MCF 10A (cell line): Measurements from ENCODE around the gene TAS2R8. TPM values are rescaled to one million over a fixed set of nuclear protein-coding genes. Genes with fewer than 3 reads are reported as not detected.

Experiments
- BruUV-seq: library from RNA; stranded (reverse); fragments of 400-500 nt; replicated peaks from 2 replicates; lab custom pipeline; 2021; lab: Mats Ljungman, UMichigan
- CTCF ChIA-PET: fragments of 300-600 bp; sonication (Branson Sonifier 250); formaldehyde crosslinking; extraction: SDS; loops from one replicate; lab custom pipeline; 2021; ENCODE audit warnings: antibody characterized with exemption, inconsistent platforms; lab: Yijun Ruan, JAX
- POLR2A ChIA-PET: fragments of 300-600, 350-650 bp; sonication (Branson Sonifier 250); formaldehyde crosslinking; extraction: SDS; loops from one replicate; lab custom pipeline; 2020; ENCODE audit warnings: antibody characterized with exemption, inconsistent platforms; lab: Yijun Ruan, JAX
- DNase-seq: peaks from one replicate; pipeline ENCODE4 v3.0.0-alpha.2; 2018; ENCODE audit not compliant: unreplicated experiment
- H3K27ac Mint-ChIP-seq: one replicate; pipeline ENCODE4 v1.8.0; 2022; ENCODE audit warnings: mild to moderate bottlenecking, low read depth, mixed read lengths; ENCODE audit not compliant: unreplicated experiment
- H3K27me3 Mint-ChIP-seq: one replicate; pipeline ENCODE4 v1.8.0; 2022; ENCODE audit warnings: mixed read lengths; ENCODE audit not compliant: insufficient read depth, unreplicated experiment
- H3K36me3 Mint-ChIP-seq: one replicate; pipeline ENCODE4 v1.8.0; 2022; ENCODE audit warnings: mild to moderate bottlenecking, moderate library complexity, mixed read lengths; ENCODE audit not compliant: insufficient read depth, unreplicated experiment
- H3K4me1 Mint-ChIP-seq: one replicate; pipeline ENCODE4 v1.8.0; 2022; ENCODE audit warnings: mixed read lengths; ENCODE audit not compliant: insufficient read depth, unreplicated experiment
- H3K4me3 Mint-ChIP-seq: one replicate; pipeline ENCODE4 v1.8.0; 2022; ENCODE audit warnings: mild to moderate bottlenecking, moderate library complexity, mixed read lengths; ENCODE audit not compliant: unreplicated experiment
- H3K9me3 Mint-ChIP-seq: one replicate; pipeline ENCODE4 v1.8.0; 2022; ENCODE audit warnings: mixed read lengths; ENCODE audit not compliant: unreplicated experiment
- CTCF ChIP-seq: fragments of 200-600 bp; IDR thresholded peaks from one replicate; pipeline ENCODE4 v1.8.0; 2022; ENCODE audit warnings: antibody characterized with exemption, mild to moderate bottlenecking; ENCODE audit not compliant: unreplicated experiment
- intact Hi-C: fragments of 100-400 bp; cut with micrococcal nuclease; formaldehyde crosslinking; loops from 2 replicates; pipeline ENCODE4 v1.14.1; 2022
- total RNA-seq: library from RNA; stranded (reverse); gene quantifications from 2 replicates; pipeline ENCODE4 v1.2.3, GENCODE V29; 2022

TAS2R8 gene
- total RNA-seq, 1 experiment from 2014 or later: not detected

GRCh38 chr12:10829994-10830393 lies 22.9 kb upstream of the TAS2R8 start:
- Mint-ChIP-seq H3K36me3 (no peaks in the 10 kb centered on the region), H3K9me3 (no peaks in the 10 kb centered on the region), H3K27ac (no peak overlapping the region), H3K27me3 (no peaks in the 10 kb centered on the region), H3K4me1 (no peaks in the 10 kb centered on the region), H3K4me3 (no peak overlapping the region)
- ChIA-PET CTCF (no interaction called here), POLR2A (interaction anchor here (0.7 kb wide), 1 partner anchor 1777 kb away, joined by 3 read pairs; no protein-coding TSS in a partner anchor)
- intact Hi-C loops: no loop called here
- BruUV-seq: no TSS peak
- DNase-seq: no peak
- TF ChIP-seq CTCF: no peak

- H3K36me3 Mint-ChIP-seq: no peaks in the 10 kb centered on the region
- H3K4me1 Mint-ChIP-seq: no peaks in the 10 kb centered on the region
- no peak within 1 kb of the TSS for H3K27ac Mint-ChIP-seq
- ChIA-PET CTCF (interaction anchor here (0.8 kb wide), 1 partner anchor 374 kb away, joined by 4 read pairs; no protein-coding TSS in a partner anchor), POLR2A (no interaction called here)
- no peak for TF ChIP-seq CTCF
- H3K4me3 Mint-ChIP-seq: no peak within 1 kb of the TSS
- H3K27me3 Mint-ChIP-seq: no peaks in the 10 kb centered on the region
- no peaks in the 10 kb centered on the region for H3K9me3 Mint-ChIP-seq
- no peak for DNase-seq
- intact Hi-C loops: no loop called here
- BruUV-seq: no TSS peak
These were observed 19.2 kb upstream of the TAS2R8 start, which contains the start of gene TAS2R10 for GRCh38 chr12:10826258-10826657. TSS of gene TAS2R10 (minus strand) at chr12:10826358. CDS start at chr12:10826269, 89 bp downstream.

GRCh38 chr12:10824957-10825356 lies 17.9 kb upstream of the TAS2R8 start:
- no peaks in the 10 kb centered on the region for H3K9me3 Mint-ChIP-seq
- intact Hi-C loops: no loop called here
- CTCF ChIA-PET: interaction anchor here (0.6 kb wide), 1 partner anchor 44 kb away, joined by 3 read pairs; no protein-coding TSS in a partner anchor
- H3K36me3 Mint-ChIP-seq: no peaks in the 10 kb centered on the region
- no peak overlapping the region for H3K27ac Mint-ChIP-seq
- no peak for DNase-seq
- POLR2A ChIA-PET: no interaction called here
- no peak for TF ChIP-seq CTCF
- no TSS peak for BruUV-seq
- H3K27me3 Mint-ChIP-seq: no peaks in the 10 kb centered on the region
- no peaks in the 10 kb centered on the region for H3K4me1 Mint-ChIP-seq
- H3K4me3 Mint-ChIP-seq: no peak overlapping the region

GRCh38 chr12:10811883-10812536 lies 4.9 kb upstream of the TAS2R8 start:
- no peak for DNase-seq
- H3K9me3 Mint-ChIP-seq: no peaks in the 10 kb centered on the region
- H3K4me3 Mint-ChIP-seq: no peak overlapping the region
- peaks cover 58% of the 10 kb centered on the region for H3K27me3 Mint-ChIP-seq
- H3K36me3 Mint-ChIP-seq: no peaks in the 10 kb centered on the region
- no peak for TF ChIP-seq CTCF
- no TSS peak for BruUV-seq
- ChIA-PET CTCF (interaction anchor here (1.1 kb wide), 1 partner anchor 388 kb away, joined by 3 read pairs; no protein-coding TSS in a partner anchor), POLR2A (no interaction called here)
- intact Hi-C loops: no loop called here
- H3K4me1 Mint-ChIP-seq: no peaks in the 10 kb centered on the region
- H3K27ac Mint-ChIP-seq: no peak overlapping the region
